Vagina (tissue), 2 donors: ENCODE results near the gene DHRS2. TPM values are rescaled to one million over a fixed set of nuclear protein-coding genes. Genes with fewer than 3 reads are reported as not detected.

ENCODE experiments used
- DNase-seq, 2 donors: peaks; one replicate each; pipeline ENCODE4 v3.0.0-alpha.2; 2017; ENCODE audit errors: extremely low spot score in 2 of 2
- H3K27ac ChIP-seq: fragments of 200-600 bp; sonication (generic); one replicate; pipeline ENCODE4 v1.5.1; 2019
- H3K27me3 ChIP-seq: fragments of 200-600 bp; sonication (generic); one replicate; pipeline ENCODE4 v1.5.1; 2019
- H3K36me3 ChIP-seq, 2 donors: fragments of 200-600 bp; sonication (generic); one replicate each; pipeline ENCODE4 v1.5.1; 2017 to 2019
- H3K4me1 ChIP-seq: fragments of 200-600 bp; sonication (generic); one replicate; pipeline ENCODE4 v1.5.1; 2019
- H3K4me3 ChIP-seq, 2 donors: fragments of 200-600 bp; sonication (generic); 1 replicate in 1 of 2; 2 replicates in 1 of 2; pipeline ENCODE4 v1.5.1; 2016 to 2019
- H3K9me3 ChIP-seq: fragments of 200-600 bp; sonication (generic); one replicate; pipeline ENCODE4 v1.5.1; 2019
- POLR2A ChIP-seq, 2 donors: fragments of 450-650 bp; IDR thresholded peaks; one replicate each; pipeline ENCODE4 v1.6.1; 2017; ENCODE audit warnings: antibody characterized with exemption in 2 of 2, mild to moderate bottlenecking in 2 of 2, moderate library complexity in 2 of 2
- POLR2AphosphoS5 ChIP-seq, 2 donors: sonication (generic); formaldehyde crosslinking; IDR thresholded peaks; one replicate each; pipeline ENCODE4 v1.9.0; 2017; ENCODE audit warnings: antibody characterized with exemption in 2 of 2, mild to moderate bottlenecking in 2 of 2, low read depth in 1 of 2; ENCODE audit not compliant: insufficient read depth in 1 of 2
- intact Hi-C: fragments of 100-400 bp; cut with DNase I; formaldehyde crosslinking; loops from one replicate; pipeline ENCODE4 v1.15.1; 2023
- total RNA-seq: library from RNA; depleted of rRNA; stranded (reverse); fragments of >200 nt; gene quantifications from one replicate; pipeline ENCODE4 v1.2.3, GENCODE V29; 2016
- TF ChIP-seq, protein P1 (sequence below), 3 experiments: fragments of 450-650 bp in 2 of 3; fragments of 200-600 bp in 1 of 3; sonication (generic) in 1 of 3; IDR thresholded peaks; one replicate each; pipeline ENCODE4 v1.5.1; 2017 to 2019; ENCODE audit warnings: antibody characterized with exemption in 3 of 3, mild to moderate bottlenecking in 2 of 3, moderate library complexity in 2 of 3

DHRS2 gene
- total RNA-seq, 1 donor from 2014 or later, result 0.25 TPM

DNA sequence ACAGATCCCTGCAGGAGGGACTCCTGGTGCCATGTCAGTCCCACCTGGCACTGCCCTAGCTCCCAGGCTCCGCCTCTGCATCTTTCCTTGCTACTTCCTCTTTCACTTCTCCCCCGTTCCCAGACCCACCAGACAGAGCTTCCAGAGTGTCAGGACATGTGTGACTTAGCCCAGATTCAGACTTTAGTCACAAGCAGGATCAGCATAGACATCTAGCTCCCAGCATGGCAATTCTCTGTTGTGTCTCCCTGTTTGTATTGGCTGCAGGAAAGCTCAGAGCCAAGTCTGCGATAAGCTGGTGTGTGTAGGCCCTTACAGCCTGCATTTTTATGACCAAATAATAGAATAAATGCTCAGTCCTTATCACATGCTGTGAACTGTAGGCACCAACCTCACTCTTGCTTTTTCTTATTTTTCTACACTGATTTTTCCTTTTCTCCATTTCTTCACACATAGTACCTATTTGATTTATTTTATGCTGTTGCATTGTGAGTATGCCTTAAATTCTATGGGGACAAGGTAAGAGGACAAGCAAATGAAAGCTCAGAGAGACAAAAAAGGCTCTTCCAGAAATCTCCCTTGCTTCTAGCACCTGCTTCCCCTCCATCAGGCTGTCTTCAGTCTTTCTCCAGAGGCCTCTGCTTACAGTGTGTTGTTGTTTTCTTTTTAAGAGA, 5.9 kb downstream of the DHRS2 start:
- no peaks in the 10 kb centered on the region for H3K9me3 ChIP-seq
- H3K27ac ChIP-seq, result no peak overlapping the region
- TF ChIP-seq POLR2AphosphoS5 (IDR thresholded peaks at IDR 0.05; ENCODE audit: insufficient read depth in 1 of 2, low read depth in 1 of 2), result no peak
- intact Hi-C loops, result no loop called here
- H3K4me3 ChIP-seq, result no peak overlapping the region
- DNase-seq, result no peak
- peaks cover 25% of the 10 kb centered on the region for H3K4me1 ChIP-seq
- no peaks in the 10 kb centered on the region for H3K36me3 ChIP-seq
- H3K27me3 ChIP-seq, result no peaks in the 10 kb centered on the region

DNA sequence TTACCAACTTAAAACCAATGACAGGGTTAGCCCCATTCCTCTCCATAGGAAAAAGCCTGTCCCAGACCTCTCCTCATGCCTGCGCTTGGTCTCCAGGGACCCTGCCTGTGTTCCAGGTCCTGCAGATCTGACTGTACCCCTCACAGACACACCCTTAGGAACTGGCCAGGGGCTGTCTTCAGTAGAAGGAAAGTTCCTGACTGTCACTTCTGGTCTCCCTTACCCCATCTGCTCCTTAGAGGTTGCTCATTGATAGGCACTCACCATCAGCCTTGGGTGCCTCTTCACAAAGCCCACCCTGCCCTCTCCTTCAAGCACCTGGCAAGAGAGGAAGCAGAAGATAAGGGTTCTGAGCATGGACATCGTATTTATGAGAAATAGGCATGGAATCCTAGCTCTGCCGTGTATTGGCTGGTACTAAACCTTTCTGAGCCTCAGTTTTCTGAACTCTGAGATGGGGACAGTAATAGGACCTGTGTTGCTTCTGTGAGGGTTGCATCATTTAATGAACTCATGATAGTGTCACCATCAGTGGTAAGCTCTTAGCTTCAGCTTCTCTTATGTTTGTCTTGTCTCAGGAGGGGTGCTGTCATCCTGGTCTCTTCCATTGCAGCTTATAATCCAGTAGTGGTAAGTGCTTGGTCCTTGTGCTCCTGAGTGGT, 7.5 kb downstream of the DHRS2 start:
- Histone ChIP-seq H3K27me3 (no peaks in the 10 kb centered on the region), H3K27ac (no peak overlapping the region), H3K9me3 (no peaks in the 10 kb centered on the region), H3K4me3 (no peak overlapping the region), H3K4me1 (peaks cover 25% of the 10 kb centered on the region), H3K36me3 (no peaks in the 10 kb centered on the region)
- intact Hi-C loops, result no loop called here
- no peak for DNase-seq
- TF ChIP-seq POLR2AphosphoS5 (IDR thresholded peaks at IDR 0.05; ENCODE audit: insufficient read depth in 1 of 2, low read depth in 1 of 2) (no peak), POLR2A (IDR thresholded peaks at IDR 0.05) (no peak)
- TF ChIP-seq, protein P1, sequence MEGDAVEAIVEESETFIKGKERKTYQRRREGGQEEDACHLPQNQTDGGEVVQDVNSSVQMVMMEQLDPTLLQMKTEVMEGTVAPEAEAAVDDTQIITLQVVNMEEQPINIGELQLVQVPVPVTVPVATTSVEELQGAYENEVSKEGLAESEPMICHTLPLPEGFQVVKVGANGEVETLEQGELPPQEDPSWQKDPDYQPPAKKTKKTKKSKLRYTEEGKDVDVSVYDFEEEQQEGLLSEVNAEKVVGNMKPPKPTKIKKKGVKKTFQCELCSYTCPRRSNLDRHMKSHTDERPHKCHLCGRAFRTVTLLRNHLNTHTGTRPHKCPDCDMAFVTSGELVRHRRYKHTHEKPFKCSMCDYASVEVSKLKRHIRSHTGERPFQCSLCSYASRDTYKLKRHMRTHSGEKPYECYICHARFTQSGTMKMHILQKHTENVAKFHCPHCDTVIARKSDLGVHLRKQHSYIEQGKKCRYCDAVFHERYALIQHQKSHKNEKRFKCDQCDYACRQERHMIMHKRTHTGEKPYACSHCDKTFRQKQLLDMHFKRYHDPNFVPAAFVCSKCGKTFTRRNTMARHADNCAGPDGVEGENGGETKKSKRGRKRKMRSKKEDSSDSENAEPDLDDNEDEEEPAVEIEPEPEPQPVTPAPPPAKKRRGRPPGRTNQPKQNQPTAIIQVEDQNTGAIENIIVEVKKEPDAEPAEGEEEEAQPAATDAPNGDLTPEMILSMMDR (IDR thresholded peaks at IDR 0.05), result no peak

DNA sequence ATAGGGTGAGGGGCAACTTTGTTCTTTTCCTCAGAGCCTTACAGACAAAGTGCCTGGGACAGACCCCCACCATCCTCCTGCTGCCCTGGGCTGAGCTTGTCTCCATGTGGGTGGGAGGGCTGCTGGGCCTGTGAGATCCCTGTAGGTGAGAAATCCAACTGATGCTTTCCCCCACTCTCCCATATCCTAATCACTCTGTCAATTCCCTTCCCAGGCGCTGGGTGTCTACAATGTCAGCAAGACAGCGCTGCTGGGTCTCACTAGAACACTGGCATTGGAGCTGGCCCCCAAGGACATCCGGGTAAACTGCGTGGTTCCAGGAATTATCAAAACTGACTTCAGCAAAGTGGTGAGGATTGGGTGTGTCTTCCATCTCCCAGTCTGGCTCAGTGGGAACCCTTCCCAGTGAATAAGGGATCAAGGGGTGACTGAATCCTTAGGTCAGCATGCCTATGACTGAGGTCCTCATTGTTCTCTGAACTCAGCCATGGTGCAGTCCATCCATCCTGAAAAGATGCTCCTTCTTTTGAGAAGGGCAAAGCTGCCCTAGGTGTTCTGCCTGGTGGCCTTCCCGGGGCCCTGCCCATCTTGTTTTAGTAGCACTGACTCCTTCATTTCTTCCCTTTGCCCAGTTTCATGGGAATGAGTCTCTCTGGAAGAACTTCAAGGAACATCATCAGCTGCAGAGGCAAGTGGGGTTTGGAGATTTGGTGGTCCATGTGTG, 8.2 kb downstream of the DHRS2 start:
- TF ChIP-seq, protein P1 (IDR thresholded peaks at IDR 0.05), result no peak
- TF ChIP-seq POLR2A (IDR thresholded peaks at IDR 0.05) (no peak), POLR2AphosphoS5 (IDR thresholded peaks at IDR 0.05; ENCODE audit: insufficient read depth in 1 of 2, low read depth in 1 of 2) (no peak)
- Histone ChIP-seq H3K27me3 (no peaks in the 10 kb centered on the region), H3K4me3 (no peak overlapping the region), H3K27ac (no peak overlapping the region), H3K4me1 (peaks cover 25% of the 10 kb centered on the region), H3K36me3 (no peaks in the 10 kb centered on the region), H3K9me3 (no peaks in the 10 kb centered on the region)
- intact Hi-C loops, result no loop called here
- no peak for DNase-seq

DNA sequence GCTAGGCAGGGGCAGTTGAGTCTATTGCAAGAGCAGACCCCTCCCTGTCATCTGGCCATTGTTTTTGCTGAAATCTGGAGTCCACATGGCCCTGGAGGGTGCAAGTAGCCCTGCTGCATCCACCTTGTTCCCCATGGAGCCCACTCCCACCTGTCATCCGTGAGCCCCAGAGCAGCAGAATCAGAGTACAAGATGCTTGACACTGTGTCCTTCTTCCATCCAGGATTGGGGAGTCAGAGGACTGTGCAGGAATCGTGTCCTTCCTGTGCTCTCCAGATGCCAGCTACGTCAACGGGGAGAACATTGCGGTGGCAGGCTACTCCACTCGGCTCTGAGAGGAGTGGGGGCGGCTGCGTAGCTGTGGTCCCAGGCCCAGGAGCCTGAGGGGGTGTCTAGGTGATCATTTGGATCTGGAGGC, 8.8 kb downstream of the DHRS2 start:
- H3K36me3 ChIP-seq, result no peaks in the 10 kb centered on the region
- no peak for TF ChIP-seq POLR2A (IDR thresholded peaks at IDR 0.05)
- TF ChIP-seq POLR2AphosphoS5 (IDR thresholded peaks at IDR 0.05; ENCODE audit: insufficient read depth in 1 of 2, low read depth in 1 of 2), result no peak
- TF ChIP-seq, protein P1 (IDR thresholded peaks at IDR 0.05), result no peak
- intact Hi-C loops, result no loop called here

DNA sequence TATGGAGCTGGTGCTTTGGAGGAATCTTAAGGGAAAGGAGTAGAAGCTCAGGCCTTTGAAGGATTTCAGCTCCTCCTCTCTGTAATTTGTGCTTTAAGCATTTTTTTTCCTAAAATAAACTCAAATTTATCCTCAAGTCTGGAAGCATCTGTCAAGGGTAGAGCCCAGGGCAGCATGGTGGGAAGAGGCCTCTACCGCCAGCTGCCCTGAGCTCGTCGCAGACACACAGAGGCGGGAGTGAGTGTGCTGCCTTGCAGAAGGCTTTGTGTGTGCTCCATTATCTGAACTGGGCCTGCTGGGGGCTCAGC, 9.3 kb downstream of the DHRS2 start:
- DNase-seq, result no peak
- H3K27ac ChIP-seq, result no peak overlapping the region
- H3K4me3 ChIP-seq, result no peak overlapping the region
- intact Hi-C loops, result no loop called here
- H3K4me1 ChIP-seq, result peaks cover 17% of the 10 kb centered on the region
- H3K36me3 ChIP-seq, result no peaks in the 10 kb centered on the region
- no peaks in the 10 kb centered on the region for H3K9me3 ChIP-seq
- no peaks in the 10 kb centered on the region for H3K27me3 ChIP-seq
- TF ChIP-seq POLR2A (IDR thresholded peaks at IDR 0.05) (no peak), POLR2AphosphoS5 (IDR thresholded peaks at IDR 0.05; ENCODE audit: insufficient read depth in 1 of 2, low read depth in 1 of 2) (no peak)
- TF ChIP-seq, protein P1 (IDR thresholded peaks at IDR 0.05), result no peak

More for the DNA sequence above, 8.8 kb downstream of the DHRS2 start:
- Histone ChIP-seq H3K4me1 (peaks cover 21% of the 10 kb centered on the region), H3K4me3 (no peak overlapping the region), H3K27me3 (no peaks in the 10 kb centered on the region), H3K27ac (no peak overlapping the region), H3K9me3 (no peaks in the 10 kb centered on the region)
- DNase-seq, result no peak
